Measurements from ENCODE around the gene FGFRL1.

DNA sequence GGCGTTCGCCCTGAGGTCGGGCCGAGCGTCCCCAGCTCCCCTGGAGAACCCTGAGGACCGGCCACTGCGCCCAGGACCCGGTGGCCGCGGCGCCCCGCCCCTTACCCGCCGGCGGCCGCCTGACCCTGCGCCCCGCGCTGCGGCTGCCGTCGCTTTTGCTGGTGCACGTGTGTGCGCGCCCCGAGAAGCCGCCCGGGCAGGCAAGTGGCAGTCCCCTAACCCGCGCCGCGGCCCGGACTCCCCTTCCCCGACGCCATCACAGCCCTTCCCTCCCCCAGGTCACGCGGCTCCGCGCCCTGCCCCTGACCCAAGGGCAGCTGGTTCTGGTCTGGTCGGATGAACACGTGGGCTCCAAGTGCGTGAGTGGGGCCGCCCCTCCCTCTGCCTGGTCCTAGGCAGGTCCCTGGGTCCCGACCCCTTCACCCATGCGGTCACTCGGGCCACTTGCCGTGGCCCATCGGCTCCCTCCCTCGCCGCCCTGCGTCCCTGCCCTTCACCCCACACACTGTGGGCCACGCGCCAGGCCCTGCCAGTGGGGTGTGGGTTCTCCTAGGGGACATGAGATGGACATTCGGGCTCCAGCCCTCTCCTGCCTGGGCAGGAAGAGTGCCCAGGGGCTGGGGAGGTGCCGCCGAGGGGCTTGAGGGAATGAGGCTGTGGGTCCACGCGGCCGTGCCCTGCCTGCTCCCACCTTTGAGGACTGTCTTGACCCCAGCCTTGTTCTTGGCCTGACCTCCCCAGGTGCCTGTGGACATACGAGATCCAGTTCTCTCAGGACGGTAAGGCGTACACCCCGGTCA is 8.0 kb upstream of the FGFRL1 start:
- no peak for TF ChIP-seq EZH2 (IDR thresholded peaks at IDR 0.05)
- no peak for TF ChIP-seq POLR2AphosphoS5 (IDR thresholded peaks at IDR 0.05; ENCODE audit: borderline replicate concordance, low read depth, low read length)
- TF ChIP-seq FOXP2 (optimal IDR thresholded peaks at IDR 0.05; ENCODE audit: control extremely low read depth, extremely low read length, insufficient read depth) = no peak

Data from SK-N-MC (cell line).